D721Med (cell line): Measurements from ENCODE around the gene ZNF3.

ENCODE experiments used
- DNase-seq: peaks from one replicate; pipeline ENCODE4 v3.0.0; 2011; ENCODE audit warnings: low spot score; ENCODE audit not compliant: insufficient read length
- FAIRE-seq: peaks from 2 replicates; lab custom pipeline; 2011; peaks lifted over from hg19 to GRCh38; lab: Jason Lieb, UNC
- TF ChIP-seq, protein P1 (sequence below): IDR thresholded peaks from 2 replicates; pipeline ENCODE4 v1.5.1; 2012; ENCODE audit warnings: mild to moderate bottlenecking, control low read depth; ENCODE audit not compliant: insufficient read depth; ENCODE audit errors: missing control alignments

Gene ZNF3

DNA sequence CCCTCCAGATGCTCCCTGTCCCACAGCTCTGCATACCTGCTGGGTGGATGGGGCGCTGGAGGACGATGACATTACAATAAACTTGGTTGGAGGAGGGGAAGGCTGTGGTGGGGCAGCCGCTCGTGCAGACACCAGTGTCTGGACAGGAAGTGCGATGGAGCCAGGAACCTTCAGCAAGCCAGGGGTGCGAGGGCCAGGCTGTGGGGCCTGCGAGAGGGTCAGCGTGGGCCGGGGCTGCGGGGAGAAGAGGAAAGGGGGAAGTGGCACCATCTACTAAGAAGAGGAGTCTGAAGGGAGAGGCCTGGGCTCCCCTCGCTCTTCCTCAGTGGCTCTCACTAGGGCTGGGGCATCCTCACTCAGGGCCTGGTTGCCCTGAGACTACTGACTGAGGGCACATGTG is 26.4 kb upstream of the ZNF3 start:
- FAIRE-seq (no peak), DNase-seq (no peak)
- TF ChIP-seq, protein P1, sequence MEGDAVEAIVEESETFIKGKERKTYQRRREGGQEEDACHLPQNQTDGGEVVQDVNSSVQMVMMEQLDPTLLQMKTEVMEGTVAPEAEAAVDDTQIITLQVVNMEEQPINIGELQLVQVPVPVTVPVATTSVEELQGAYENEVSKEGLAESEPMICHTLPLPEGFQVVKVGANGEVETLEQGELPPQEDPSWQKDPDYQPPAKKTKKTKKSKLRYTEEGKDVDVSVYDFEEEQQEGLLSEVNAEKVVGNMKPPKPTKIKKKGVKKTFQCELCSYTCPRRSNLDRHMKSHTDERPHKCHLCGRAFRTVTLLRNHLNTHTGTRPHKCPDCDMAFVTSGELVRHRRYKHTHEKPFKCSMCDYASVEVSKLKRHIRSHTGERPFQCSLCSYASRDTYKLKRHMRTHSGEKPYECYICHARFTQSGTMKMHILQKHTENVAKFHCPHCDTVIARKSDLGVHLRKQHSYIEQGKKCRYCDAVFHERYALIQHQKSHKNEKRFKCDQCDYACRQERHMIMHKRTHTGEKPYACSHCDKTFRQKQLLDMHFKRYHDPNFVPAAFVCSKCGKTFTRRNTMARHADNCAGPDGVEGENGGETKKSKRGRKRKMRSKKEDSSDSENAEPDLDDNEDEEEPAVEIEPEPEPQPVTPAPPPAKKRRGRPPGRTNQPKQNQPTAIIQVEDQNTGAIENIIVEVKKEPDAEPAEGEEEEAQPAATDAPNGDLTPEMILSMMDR: no peak

DNA sequence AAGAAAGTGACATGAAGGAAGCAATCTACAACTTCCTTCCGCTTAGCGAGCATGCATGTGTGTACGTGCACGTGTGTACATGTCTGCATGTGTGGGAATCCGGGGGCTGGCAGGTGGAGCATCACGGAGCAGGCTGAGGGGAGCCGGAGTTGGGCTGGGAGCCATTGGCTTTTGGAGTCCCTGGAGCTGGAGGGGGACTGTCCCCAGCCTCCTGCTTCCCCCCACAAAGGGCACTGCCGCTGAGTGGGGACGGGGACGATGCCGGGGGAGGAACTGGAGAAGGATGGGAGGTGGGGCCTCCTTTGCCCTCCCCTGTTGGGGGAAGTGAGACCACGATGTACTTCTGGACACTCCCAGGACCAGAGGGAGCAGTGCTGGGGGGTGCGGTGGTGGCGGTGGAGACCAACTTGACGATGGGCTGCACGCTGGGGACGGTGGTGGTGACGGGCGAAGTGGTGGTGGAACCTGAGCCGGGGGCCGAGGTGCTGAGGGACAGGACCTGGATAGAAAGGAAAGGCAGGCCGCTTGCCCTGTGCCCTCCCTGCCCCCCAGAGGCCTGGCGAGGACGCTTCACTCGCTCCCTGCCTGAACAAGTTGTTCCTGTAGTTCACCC is 25.7 kb upstream of the ZNF3 start:
- DNase-seq (no peak), FAIRE-seq (no peak)
- TF ChIP-seq, protein P1: no peak

DNA sequence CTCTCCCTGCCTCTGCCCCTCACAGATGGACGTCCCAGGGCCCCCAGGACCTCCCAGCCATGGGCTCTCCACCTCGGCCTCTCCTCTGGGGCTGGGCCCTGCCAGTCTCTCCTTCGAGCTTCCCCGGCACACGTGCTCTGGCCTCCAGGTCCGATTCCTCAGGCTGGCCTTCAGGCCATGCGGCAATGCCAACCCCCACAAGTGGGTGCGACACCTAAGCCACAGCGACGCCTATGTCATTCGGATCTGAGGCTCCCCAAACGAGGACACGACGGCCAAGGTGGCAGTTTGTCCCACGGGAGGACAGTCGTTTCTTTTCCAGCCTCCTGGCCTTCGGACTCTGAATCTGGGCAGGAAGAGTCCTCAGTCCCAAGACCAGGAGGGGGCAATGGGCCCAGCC is 25.1 kb upstream of the ZNF3 start:
- DNase-seq: no peak
- TF ChIP-seq, protein P1: no peak
- no peak for FAIRE-seq

DNA sequence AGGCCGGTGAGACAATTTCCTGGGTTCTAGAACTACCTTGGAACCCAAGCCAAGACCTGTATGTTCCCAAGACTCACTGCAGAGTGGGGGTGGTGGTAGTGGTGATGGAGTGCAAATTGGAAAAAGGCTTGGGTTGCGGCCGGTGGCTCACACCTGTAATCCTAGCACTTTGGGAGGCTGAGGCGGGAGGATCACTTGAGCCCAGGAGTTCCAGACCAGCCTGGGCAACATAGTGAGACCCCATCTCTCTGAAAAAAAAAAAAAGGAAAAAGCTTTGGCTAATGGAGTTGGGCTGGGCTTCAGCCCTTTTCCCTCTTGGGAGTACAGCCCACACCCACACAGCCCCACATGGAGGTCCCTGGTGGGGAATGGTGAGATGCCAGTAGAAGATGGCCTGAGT is 24.0 kb upstream of the ZNF3 start:
- TF ChIP-seq, protein P1: no peak
- no peak for DNase-seq
- no peak for FAIRE-seq

DNA sequence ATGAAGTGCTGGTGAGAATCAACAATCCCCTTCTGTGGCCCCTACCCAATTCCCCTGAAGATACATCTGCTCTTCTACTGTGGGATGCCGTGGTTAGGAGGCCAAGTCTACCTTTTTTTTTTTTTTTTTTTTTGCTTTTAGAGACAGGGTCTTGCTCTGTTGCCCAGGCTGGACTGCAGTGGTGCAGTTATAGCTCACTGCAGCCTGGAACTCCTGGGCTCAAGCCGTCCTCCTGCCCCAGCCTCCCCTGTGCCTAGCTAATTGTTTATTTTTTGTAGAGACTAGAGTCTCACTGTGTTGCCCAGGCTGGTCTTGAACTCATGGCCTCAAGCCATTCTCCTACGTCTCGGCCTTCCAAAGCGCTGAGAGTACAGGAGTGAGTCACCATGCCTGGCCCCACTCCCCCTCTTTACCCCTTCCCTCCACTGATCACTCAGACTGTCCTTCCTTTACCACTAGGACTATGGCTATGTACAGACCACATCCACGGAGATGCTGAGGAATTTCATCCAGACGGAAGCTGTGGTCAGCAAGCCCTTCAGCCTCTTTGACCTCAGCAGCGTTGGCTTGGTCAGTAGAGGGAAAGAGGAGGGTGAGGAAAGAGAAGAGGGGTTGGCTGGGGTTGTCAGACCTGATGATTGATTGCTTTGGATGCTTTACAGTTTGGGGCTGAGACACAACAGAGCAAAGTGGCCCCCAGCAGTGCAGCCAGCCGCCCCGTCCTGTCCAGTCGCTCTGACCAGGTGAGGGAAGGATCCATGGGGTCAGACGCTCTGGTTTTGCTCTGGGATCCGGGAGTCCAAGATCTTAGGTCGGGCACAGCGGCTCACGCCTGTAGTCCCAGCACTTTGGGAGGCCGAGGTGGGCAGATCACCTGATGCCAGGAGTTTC is 21.7 kb upstream of the ZNF3 start:
- TF ChIP-seq, protein P1: no peak
- no peak for FAIRE-seq

DNA sequence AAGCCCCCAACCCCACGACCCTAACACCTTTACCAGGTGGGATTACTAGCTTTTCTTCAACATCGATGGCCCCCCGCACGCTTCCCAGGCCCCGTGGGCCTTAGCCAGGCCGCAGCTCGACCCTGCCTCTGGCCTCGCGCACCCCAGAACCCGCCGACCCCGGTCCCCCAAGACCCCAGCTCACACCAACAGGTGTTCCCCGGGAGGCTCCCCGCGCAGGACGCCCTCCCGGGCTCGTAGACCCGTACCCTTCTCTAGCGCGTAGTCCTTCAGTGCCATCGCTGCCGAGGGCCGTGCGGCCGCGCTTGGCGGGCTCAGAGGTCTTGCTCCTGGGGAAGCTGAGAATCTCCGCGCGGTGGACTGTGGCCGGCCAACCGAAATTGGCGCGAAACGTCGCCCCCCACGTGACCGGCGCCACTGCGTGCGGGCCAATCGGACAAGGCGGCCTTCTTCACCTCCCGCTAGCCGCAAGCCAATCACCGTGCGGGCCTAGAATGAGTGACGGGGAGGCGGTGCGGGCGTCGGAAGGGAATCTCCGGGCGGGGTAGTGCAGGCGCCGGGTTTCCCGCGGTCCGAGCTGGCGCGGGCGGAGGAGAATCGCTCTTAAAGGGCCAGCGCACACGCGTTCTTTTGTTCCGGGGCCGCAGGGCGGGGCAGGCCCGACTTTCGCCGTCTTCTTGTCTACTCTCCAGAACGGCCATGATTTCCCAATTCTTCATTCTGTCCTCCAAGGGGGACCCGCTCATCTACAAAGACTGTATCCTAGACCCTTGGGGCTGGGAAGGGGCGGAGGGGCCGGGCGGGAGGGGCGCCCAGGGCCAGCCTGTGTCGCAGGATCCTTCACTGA is 19.7 kb upstream of the ZNF3 start, which contains the start of the genes AP4M1 and MCM7:
Gene AP4M1, plus strand, starts transcription at position 628 of the 847 bp plus-strand sequence. Its CDS starts 72 bp downstream, at position 700.
Gene MCM7, minus strand, starts transcription at position 382 of the 847 bp plus-strand sequence. Its CDS starts 103 bp downstream, at position 279.
- no peak for FAIRE-seq
- DNase-seq: peak; percentile 86
- TF ChIP-seq, protein P1: no peak

More for the DNA sequence above, 21.7 kb upstream of the ZNF3 start:
- DNase-seq: no peak
